Measurements from ENCODE around the gene OTOA.

- TF ChIP-seq CTCF (IDR thresholded peaks at IDR 0.05; ENCODE audit: borderline replicate concordance, extremely low read depth, low read length, poor library complexity, severe bottlenecking) (no peak), EZH2 (IDR thresholded peaks at IDR 0.05; ENCODE audit: borderline replicate concordance, low read depth, low read length, severe bottlenecking) (no peak)
Observed at GRCh38 chr16:21689107-21689506, 25.3 kb downstream of the OTOA start.
